ENCODE measurements around the gene C15orf39.

C15orf39 gene

DNA sequence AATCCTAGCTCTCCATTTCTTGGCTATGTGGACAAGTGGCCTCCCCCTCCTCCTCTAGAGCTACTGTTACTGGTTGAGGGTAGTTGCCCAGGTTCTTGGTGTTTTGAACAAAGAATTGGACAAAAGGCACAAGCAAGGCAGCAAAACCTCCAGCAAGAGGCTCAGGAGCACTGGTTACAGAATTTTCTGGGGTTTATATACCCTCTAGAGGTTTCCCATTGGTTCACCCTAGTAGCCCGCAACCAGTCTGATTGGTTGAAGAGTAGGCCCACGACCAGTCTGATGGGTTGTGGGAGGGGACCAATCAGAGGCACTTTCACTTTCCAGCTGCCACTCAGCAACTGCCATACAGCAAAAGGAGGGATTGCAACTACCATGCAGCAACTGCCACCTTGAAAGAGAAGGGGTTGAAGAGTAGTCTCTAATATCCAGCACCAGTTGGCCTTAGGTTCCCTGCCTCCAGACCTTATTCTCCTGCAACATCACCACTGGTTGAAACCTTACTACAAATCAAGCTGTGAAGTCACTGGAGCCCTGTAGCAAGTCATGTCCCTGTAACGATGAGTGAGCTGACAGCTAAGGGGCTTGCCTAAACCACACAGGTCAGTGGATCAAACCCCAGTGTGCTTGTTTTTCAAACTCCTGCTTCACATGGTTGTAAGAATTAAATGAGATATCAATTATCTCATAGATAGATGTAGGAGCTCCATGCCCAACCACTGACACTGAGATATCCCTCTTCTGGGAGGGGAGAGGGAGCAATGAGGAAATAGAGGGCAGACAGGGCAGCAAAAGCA is 2.9 kb upstream of the C15orf39 start:
- peak in 1 of 2 donors; percentile 22 for DNase-seq

DNA sequence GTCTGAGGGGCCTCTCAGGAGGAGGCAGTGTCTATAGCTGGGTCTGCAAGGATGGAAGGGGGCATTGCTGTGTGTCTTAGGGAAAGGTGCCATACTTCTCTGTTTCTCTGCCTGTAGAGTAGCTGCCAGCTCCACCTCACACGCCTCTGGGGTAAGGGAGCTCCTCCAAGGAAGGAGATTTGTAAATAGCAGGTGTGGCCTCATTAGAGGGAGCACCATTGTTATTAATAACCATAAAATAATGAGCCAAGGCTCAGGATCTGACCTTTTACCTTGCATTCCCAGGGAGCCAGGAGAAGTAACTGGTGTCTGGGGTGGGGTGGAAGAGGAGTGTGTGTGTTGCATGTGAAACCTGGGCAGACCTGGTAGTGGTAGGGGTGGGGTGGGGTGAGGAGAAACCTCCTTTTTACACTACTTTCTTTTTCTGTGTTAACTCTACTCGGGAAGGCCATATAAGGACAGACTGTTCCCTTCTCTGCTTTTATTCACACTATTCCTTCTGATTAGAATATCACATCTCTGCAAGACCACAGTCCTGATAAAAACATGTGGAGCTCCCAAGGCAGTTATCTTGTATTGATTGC is 2.2 kb upstream of the C15orf39 start:
- no peak for DNase-seq

DNA sequence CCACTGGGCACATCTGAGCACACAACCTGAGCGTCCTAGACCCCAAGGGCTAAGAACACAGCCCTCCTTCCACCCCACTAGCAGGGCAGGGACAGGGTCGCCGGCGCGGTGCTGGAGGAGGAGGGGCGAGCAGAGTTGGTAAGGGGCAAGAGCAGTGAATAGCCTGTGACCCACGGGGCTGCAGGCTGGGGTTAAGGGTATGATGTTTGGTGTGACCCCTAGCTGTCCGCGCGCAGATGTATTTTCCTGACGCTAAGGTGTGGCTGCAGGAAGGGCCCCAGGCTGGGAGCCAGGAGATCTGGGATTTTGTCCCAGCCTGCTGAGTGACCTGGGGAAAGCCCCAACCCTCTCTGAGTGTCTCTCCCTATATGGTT is 1.3 kb upstream of the C15orf39 start:
- DNase-seq, result no peak

DNA sequence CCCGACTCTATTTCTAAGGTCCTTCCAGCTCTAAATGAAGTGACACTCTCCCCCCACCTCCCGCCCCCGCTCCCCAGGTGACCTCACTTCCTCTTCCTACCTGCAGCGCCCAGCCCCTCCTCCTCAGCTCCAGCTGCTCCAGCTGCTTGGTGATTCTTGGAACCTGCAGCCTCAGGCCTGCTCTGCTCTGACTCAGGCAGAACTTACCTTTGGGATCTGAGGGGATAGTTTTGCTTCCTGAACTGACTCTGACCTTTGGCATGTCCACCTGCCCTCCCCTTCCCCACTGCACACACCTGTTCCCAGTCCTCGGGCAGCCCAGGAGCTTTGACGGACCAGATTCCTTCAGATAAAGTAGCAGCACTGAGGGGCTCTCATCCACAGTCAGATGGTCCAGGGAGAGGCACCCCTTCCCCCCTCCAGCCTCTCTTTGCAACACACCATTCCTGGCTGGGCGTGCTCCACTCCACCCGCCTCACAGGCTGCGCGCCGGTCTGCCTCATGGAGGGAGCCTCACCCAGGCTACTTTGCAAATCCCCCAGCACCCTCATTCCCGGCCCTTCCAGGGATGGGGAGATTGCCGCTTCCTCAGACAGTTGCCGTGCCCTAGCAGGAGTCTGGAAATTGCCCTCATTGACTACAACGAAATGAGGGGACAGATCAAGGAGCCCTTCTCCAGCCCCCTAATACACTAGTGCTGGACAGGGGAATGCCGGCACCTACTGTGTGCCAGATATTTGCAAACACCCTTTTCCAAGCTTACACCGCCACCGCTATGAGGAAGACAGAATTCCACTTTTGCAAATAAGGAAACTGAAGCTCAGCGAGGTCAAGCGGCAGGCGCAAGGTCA is 692 bp upstream of the C15orf39 start:
- peak; percentile 64 to 65 for DNase-seq

DNA sequence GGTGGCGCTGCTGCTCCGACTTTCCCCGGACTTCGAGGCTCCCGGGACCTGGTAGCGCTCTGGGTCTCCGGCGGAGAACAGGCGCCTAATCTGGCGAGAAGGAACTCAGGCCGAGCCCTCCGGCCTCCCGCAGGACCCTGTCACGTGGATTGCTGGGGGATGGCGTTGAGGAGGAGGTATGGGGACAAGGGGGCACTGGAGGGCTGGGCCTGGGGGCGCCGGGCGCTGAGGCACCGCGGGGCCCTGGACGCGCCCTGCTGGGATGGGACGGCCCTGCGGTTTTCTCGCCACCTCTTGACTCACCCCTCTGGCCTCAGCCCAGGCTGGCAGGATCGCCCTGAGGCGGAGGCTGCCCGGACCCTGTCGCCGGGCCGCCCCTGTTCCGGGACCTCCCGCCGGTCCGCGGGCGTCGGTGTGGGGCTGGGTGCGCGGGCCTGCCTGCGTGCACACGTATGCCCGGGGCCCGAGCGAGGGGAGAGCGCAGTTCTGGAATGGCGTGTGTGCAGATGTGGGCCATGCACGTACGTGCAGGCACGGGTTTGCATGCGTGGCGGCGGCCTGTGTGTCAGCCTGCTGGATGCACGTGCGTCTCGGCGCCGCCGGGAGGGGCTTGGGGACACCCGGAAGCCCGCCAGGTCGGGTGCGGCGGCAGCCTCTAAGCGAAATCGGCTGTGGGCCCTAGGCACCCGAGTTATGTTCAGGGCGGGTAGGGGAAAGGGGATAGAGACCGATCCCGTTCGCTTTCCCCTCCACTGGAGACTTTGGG is 752 bp downstream of the C15orf39 start:
- peak; percentile 79 to 84 for DNase-seq

DNA sequence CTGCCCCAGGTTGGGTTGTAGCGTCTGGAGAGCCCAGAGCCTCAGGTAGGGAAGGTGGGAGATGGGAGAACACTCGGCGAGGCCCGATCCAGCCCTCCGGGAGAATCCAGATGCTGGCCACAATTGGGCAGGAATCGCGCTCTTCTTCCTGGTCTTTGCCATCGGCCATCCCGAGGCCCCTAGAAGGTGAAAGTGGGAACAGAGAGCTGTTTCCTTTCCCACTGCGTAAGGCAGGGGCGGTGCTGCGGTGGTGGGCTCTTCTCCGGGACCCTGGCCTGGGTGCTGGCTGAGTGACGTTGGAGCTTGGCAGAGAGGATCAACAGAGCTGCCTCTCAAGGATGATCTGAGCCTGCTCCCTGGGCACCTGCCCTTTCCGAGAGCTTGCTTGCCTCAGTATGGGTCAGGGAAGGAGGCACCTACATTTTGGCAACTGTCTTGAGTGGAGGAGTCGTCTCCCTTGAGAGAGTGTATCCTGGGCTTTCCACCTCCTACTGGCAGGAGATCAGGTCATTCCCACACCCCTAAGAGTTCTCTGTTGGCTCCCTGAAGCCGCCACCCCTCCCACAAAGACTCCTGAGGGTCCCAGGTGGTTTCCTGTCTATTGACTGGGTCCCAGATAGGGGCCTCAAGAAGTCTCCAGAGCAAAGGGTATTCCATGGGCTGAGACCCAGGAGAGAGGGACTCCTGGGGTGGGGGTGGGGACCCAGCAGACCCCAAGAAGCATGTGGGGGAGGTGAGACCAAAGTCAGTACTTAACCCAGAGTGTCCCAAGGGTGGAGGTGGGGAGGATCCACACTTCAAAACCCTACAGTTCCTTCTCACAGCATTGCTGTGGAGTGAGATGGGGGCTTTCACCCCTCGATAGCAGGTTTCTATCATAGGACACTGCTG is 1.6 kb downstream of the C15orf39 start:
- DNase-seq, result no peak

DNA sequence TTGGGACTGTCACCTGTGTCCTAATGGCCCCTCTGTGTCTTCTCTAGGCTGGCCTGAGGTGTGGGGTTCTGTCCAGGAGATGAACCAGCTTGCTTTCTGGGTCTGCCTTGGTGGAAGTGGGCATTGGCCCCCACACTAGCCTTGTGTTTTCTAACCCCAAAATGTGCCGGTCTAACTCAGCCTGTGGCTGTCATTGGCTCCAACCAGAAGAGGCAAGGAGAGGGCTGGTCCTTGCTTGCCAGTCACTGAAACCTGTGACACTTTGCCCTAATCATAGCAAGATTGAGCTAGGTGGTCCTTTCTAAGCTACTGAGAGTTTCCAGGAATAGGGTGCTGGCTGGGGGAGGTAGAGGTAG is 2.2 kb downstream of the C15orf39 start:
- no peak for DNase-seq

DNA sequence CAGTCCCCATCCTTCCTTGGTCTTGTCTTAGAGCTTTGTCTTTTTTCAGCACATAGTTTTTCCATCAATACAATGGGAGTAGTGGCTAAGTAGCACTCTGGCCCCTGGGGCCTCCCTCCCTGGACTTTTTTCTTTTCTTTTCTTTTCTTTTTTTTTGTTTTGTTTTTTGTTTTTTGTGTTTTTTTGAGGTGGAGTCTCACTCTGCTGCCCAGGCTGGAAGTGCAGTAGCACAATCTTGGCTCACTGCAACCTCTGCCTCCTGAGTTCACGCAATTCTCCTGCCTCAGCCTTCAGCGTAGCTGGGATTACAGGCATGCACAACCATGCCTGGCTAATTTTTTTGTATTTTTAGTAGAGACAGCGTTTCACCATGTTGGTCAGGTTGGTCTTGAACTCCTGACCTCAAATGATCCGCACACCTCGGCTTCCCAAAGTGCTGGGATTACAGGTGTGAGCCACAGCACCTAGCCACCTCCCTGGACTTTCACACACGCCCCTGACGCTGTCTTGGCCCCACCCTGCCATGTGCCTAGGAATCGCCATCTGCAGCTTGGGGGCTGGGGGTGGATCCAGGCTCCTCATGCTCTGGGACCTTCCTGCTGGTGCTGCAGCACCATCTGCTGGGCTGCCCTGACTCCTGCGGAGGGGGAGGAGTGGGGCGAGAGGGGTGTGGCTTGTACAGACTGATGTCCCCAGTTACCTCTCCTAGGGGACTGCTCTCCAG is 2.8 kb downstream of the C15orf39 start:
- DNase-seq, result peak; percentile 83 to 84

DNA sequence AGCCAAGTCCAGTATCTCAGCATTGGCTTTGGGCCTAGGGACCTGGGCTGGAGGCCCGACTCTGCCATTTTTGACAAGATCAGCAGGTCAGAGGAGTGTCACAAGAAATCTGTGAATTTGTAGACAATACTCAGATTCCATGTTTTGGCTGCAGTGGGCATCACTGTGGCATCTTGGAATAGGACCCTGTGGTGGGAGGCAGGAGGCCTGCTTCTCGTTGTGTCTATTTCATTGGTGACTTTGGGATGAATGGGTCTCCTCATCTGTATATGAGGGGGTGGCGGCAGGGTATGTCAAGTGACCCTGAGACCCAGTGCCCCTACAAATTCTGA is 3.3 kb downstream of the C15orf39 start:
- no peak for DNase-seq

DNA sequence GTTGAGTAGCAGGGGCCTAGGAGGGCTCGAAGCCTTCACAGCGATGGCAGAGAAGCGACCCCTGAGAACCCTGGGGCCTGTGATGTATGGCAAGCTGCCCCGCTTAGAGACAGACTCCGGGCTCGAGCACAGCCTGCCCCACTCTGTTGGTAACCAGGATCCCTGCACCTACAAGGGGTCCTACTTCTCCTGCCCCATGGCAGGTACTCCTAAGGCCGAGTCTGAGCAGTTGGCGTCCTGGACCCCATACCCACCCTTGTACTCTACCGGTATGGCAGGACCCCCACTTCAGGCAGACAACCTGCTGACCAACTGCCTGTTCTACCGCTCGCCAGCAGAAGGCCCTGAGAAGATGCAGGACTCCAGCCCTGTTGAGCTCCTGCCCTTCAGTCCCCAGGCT is 4.3 kb downstream of the C15orf39 start:
- no peak for DNase-seq

DNA sequence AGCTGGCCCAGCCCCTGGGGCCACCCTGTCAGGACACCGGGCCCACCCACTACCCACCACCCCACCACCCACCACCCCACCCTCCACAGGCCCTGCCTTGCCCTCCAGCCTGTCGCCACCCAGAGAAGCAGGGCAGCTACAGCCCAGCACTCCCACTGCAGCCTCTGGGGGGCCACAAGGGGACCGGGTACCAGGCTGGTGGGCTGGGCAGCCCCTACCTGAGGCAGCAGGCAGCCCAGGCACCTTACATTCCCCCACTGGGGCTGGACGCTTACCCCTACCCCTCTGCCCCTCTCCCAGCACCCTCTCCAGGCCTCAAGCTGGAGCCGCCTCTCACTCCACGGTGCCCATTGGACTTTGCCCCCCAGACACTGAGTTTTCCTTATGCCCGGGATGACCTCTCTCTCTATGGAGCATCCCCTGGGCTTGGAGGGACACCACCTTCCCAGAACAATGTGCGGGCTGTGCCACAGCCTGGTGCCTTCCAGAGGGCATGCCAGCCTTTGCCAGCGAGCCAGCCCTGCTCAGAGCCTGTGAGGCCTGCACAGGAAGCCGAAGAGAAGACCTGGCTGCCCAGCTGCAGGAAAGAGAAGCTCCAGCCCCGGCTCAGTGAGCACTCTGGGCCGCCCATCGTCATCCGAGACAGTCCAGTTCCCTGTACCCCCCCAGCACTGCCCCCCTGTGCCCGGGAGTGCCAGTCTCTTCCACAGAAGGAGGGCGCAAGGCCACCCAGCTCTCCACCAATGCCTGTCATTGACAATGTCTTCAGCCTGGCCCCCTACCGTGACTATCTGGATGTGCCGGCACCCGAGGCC is 5.3 kb downstream of the C15orf39 start:
- DNase-seq, result no peak

DNA sequence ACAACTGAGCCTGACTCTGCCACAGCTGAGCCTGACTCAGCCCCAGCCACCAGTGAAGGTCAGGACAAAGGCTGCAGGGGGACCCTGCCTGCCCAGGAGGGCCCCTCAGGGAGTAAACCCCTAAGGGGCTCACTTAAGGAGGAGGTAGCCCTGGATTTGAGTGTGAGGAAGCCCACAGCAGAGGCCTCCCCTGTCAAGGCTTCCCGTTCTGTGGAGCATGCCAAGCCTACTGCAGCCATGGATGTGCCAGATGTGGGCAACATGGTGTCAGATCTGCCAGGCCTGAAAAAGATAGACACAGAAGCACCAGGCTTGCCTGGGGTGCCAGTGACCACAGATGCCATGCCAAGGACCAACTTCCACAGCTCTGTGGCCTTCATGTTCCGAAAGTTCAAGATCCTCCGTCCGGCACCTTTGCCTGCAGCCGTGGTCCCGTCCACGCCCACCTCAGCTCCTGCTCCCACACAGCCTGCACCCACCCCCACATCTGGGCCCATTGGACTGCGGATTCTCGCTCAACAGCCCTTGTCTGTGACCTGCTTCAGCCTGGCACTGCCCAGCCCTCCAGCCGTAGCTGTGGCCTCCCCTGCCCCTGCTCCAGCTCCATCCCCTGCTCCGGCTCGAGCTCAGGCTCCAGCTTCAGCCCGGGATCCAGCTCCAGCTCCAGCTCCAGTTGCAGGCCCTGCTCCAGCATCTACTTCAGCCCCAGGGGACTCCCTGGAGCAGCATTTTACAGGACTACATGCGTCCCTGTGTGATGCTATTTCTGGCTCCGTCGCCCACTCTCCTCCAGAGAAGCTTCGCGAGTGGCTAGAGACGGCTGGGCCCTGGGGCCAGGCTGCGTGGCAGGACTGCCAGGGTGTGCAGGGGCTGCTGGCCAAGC is 6.2 kb downstream of the C15orf39 start:
- no peak for DNase-seq

DNA sequence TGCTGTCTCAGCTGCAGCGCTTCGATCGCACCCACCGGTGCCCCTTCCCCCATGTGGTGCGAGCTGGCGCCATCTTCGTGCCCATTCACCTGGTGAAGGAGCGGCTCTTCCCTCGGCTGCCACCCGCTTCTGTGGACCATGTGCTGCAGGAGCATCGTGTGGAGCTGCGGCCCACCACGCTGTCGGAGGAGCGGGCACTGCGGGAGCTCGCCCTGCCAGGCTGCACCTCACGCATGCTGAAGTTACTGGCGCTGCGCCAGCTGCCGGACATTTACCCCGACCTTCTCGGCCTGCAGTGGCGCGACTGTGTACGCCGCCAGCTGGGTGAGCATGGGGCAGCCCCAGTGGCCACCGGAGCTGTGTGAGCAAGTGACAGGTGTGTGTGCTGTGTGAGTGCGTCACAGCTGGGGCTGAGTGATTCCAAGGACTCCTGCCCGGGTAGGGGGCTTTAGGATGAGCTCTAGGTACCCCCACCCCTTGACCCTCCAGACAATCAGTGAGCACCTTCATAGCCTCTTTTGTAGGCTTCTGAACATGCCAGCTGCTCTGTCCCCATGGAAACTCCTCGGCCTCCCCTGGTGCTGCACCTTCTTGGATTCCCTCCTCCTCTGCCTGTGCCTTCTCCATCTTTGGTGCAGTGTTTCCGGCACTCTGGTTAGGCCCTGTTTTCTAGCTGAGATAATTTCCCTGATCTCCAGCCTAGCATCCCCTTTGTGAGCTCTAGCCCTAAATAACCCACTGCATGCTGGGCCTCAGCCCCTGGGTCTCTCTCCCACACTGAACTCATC is 7.0 kb downstream of the C15orf39 start:
- DNase-seq, result no peak

DNA sequence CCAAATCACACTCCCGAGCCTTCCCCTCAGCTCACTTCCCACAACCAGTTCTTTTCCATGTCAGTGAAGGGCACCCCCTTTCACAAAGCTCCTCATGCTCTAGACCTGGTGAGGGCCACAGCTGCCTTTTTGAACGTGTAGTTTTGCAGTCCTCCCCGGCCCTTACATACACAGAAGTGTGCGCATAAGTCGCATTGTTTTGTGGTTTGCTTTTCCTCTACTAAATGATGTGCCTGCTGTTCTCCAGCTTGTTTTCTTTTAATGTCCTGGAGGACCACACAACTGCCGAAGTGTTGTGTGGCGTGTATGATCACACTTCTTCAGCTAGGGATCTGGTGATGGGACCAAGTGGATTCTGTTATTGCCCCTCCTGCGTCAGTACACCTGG is 7.6 kb downstream of the C15orf39 start:
- DNase-seq, result no peak

DNA sequence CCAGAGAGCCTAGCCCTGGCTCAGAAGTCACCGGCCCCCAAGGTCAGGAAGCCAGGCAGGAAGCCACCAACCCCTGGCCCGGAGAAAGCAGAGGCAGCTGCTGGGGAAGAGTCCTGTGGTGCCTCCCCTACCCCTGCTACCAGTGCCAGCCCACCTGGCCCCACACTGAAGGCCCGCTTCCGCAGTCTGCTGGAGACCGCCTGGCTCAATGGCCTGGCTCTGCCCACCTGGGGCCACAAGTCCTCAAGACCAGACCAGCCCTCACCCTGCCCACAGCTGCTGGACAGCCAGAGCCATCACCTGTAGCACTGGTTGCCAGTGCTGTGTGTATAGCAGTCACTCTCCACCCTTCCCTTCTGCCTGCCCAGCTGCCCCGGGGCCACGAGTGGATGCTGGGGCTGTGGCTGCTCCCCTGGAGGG is 9.1 kb downstream of the C15orf39 start:
- no peak for DNase-seq

DNA sequence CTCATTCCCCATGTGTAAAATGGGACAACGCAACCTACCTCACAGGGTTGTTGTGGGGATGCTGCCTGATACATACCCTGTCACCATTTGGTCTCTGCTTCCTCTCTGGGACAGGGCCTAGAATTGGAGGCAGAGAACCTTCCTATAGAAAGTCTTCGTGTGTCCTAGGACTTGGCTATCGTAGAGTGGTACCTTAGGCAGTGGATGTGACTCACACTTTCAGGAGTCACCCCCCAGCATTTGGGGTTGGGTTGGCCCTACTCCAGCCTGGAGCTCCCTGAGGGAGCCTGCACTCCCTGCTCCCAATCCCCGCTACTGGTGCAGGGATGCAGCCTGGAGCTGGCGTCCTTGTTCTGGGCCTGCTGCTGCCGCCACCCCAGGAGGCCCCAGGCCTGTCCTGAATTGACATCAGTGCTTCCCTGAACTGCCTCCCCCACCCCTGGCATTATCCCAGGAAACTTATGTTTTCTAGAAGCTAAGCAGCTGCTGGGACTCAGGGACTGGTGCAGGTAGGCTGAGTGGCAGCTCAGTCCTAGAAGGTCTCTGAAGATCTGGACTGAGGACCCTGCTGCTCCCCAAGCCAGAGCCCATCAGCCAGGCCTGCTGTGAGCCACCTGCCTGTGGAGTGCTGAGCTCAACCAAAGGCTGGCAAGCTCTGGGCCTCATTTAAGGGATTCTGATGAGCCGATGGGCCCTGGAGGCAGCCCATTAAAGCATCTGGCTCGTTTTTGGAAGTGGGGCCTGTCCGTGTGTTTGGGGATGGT is 9.9 kb downstream of the C15orf39 start:
- DNase-seq, result no peak

DNA sequence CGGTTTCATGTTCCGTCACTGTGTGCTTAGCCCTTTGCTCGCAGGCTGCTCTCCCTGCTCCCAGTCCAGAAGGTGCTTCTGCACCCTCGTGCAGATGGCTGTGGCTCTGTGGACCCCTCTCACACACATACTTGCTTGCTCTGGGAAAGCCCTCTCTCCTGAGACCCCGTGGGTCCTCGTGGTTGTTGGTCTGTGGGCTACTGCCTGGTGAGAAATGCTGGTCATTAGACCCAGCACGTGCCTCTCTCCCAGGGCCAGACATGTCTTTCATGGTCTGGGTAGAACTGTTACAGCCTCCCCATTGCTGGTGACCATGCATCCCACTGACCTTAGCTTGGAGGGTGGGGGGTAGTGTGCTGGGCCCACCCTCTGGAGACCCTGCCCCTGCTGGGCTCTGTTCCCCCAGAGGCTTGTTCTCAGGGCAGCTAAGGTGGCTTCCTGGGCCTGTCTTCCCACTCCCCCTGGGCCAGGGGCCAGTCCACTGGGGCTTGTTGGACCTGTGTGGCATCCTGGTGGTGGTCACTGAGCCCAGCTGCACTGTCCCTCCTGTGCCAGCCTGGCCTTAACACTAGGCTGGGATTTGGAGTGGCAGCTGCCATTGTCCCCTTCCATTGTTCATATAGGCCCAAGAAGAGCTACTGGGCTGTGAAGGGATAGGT is 10.6 kb downstream of the C15orf39 start:
- DNase-seq, result no peak

All from activated CD4-positive, alpha-beta T cell treated with anti-CD3 and anti-CD28 coated beads for 4 hours (primary cell).